Activated CD4-positive, alpha-beta memory T cell treated with anti-CD3 and anti-CD28 coated beads for 36 hours (primary cell): ENCODE measurements around the gene TRAM1L1. TPM values are rescaled to one million over a fixed set of nuclear protein-coding genes. Genes with fewer than 3 reads are reported as not detected.
A peak's percentile ranks its signal among the peaks of the same experiment; 100 is the strongest.

Source experiments
- CTCF ChIA-PET: fragments of 350-600 bp; sonication (Branson Sonifier 250); formaldehyde crosslinking; loops from one replicate; lab custom pipeline; 2021; ENCODE audit warnings: antibody characterized with exemption, inconsistent platforms; lab: Charles Lee
- POLR2A ChIA-PET: fragments of 350-600 bp; sonication (Branson Sonifier 250); formaldehyde crosslinking; loops from one replicate; lab custom pipeline; 2021; ENCODE audit warnings: antibody characterized with exemption; lab: Charles Lee
- DNase-seq: peaks from one replicate; pipeline ENCODE4 v3.0.0-alpha.2; 2020
- H3K27ac Mint-ChIP-seq: one replicate; pipeline ENCODE4 v1.8.0; 2021; ENCODE audit warnings: mixed read lengths
- H3K27me3 Mint-ChIP-seq: one replicate; pipeline ENCODE4 v1.8.0; 2021; ENCODE audit warnings: mixed read lengths
- H3K36me3 Mint-ChIP-seq: one replicate; pipeline ENCODE4 v1.8.0; 2021; ENCODE audit warnings: mixed read lengths
- H3K4me1 Mint-ChIP-seq: one replicate; pipeline ENCODE4 v1.8.0; 2021; ENCODE audit warnings: low read depth, mixed read lengths
- H3K4me3 Mint-ChIP-seq: one replicate; pipeline ENCODE4 v1.8.0; 2021; ENCODE audit warnings: mild to moderate bottlenecking, mixed read lengths
- H3K9me3 Mint-ChIP-seq: one replicate; pipeline ENCODE4 v1.8.0; 2021; ENCODE audit warnings: mixed read lengths
- intact Hi-C: fragments of 100-400 bp; cut with micrococcal nuclease; formaldehyde crosslinking; loops from one replicate; pipeline ENCODE4 v1.15.1; 2023
- total RNA-seq, 2 experiments: library from RNA; stranded (reverse); gene quantifications; one replicate each; pipeline ENCODE4 v1.2.3, GENCODE V29; 2021

Gene TRAM1L1
- not detected for total RNA-seq

DNA sequence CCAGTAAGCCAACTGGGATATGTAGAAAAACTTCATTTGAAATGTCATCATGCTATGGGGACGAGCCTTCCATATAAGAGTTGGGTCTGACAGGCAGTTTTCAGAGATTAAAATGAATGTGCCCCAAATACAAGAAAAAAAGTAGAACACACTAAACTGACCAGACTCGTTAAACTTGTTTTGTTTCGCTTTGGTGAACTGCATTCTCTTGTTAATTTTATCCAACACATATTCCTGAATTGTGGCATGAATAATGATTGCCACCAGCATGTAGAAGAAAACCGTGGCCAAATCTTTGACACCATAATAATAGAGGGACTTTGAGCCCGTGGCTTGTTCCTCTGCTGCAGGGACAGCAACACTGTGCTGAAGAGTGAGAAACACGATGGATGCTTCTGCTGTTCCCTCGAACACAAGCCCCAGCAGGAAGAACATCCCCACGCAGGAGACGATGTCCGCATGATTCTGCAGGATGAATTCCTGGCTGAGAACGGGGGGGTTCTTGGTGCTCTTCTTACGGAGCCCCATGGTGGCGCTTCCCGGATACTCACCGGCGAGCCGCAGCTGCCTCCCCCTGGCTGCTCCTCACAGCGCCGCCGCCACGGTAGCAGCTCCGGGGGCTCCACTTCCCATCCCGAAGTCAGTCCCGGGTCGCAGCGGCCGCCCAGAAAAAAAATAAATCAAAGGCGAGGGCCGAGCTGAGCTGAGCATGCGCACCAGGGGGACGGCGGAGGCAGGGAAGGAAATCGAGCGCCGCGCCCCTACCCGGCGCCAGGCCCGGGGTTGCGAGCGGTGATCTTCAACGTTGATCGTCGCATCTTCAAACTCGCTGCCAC, at the start of gene TRAM1L1:
Gene TRAM1L1 (minus strand): TSS at position 711 of the 836 bp plus-strand sequence. CDS start 183 bp downstream, at position 528.
- Mint-ChIP-seq H3K36me3 (no peaks in the 10 kb centered on the region), H3K9me3 (peaks cover 3% of the 10 kb centered on the region), H3K4me3 (no peak within 1 kb of the TSS), H3K4me1 (no peaks in the 10 kb centered on the region), H3K27ac (no peak within 1 kb of the TSS), H3K27me3 (no peaks in the 10 kb centered on the region)
- intact Hi-C loops = no loop called here
- POLR2A ChIA-PET = no interaction called here
- CTCF ChIA-PET = no interaction called here
- DNase-seq = peak; percentile 11

DNA sequence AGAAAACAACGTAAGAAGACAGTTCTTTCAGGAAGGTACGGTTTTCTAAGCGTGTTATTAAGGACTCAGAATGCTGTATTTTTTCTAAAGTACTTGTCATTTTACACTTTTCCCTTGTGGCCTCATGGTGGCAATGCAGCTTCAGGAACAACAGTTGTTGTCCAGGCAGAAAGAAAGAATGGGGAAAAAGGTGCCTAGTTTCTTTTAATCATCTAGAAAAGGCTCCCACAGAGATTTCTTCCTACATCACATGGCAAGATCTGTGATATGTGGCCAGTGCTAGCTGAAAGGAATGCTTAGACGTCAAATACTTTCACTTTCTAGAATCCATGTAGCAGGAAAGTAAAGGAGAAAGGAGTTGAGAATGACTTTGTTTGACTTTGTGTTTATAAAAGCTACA, 49.0 kb upstream of the TRAM1L1 start:
- peaks cover 19% of the 10 kb centered on the region for H3K9me3 Mint-ChIP-seq
- POLR2A ChIA-PET = no interaction called here
- no peaks in the 10 kb centered on the region for H3K4me1 Mint-ChIP-seq
- H3K27me3 Mint-ChIP-seq = no peaks in the 10 kb centered on the region
- DNase-seq = no peak
- no peak overlapping the region for H3K27ac Mint-ChIP-seq
- intact Hi-C loops = no loop called here
- CTCF ChIA-PET = no interaction called here
- no peaks in the 10 kb centered on the region for H3K36me3 Mint-ChIP-seq
- no peak overlapping the region for H3K4me3 Mint-ChIP-seq

DNA sequence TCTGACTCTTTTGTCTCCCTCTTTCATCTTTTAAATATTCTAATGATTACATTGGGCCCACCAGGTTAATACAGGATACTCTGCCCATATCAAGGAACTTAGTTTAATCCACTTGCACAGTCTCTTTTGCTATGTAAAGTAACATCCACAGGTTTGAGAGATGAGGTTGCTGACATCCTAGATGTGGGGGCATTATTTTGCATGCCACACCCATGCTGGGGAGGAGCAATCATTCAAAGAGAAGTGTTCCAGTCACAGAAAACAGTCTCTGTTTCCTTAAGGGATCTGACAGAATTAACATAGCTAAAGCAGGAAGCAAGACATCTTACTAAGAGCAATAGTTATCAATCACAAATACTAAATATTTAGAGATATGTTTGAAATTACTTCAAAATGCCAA, 11.5 kb upstream of the TRAM1L1 start:
- intact Hi-C loops = no loop called here
- H3K9me3 Mint-ChIP-seq = no peaks in the 10 kb centered on the region
- H3K4me3 Mint-ChIP-seq = no peak overlapping the region
- H3K4me1 Mint-ChIP-seq = no peaks in the 10 kb centered on the region
- no peaks in the 10 kb centered on the region for H3K27me3 Mint-ChIP-seq
- ChIA-PET CTCF (no interaction called here), POLR2A (no interaction called here)
- no peak for DNase-seq
- no peak overlapping the region for H3K27ac Mint-ChIP-seq
- H3K36me3 Mint-ChIP-seq = no peaks in the 10 kb centered on the region

GRCh38 chr4:117096462-117096861, 11.1 kb upstream of the TRAM1L1 start:
- no peak overlapping the region for H3K27ac Mint-ChIP-seq
- no peaks in the 10 kb centered on the region for H3K9me3 Mint-ChIP-seq
- ChIA-PET CTCF (no interaction called here), POLR2A (no interaction called here)
- no peak for DNase-seq
- no peak overlapping the region for H3K4me3 Mint-ChIP-seq
- intact Hi-C loops = no loop called here
- no peaks in the 10 kb centered on the region for H3K27me3 Mint-ChIP-seq
- no peaks in the 10 kb centered on the region for H3K4me1 Mint-ChIP-seq
- no peaks in the 10 kb centered on the region for H3K36me3 Mint-ChIP-seq

DNA sequence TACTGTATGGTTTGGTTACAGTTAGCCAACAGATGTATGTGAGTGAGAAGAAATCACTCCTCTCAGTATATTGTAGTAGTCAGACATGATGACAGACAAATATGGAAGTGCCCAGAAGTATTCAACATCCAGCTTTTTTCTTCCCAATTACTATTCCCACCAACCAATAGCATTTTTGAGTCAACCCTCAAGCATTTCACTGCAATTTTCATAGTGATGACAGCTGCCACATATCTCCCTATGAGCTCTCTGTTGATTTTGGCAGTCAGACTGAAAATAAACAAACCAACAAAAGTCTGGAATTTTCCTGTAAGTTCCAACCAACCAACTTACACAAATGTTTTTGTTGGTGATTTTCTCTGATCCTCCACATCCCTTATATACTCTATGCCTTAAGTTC, 8.2 kb upstream of the TRAM1L1 start:
- Mint-ChIP-seq H3K4me3 (no peak overlapping the region), H3K9me3 (no peaks in the 10 kb centered on the region), H3K27ac (no peak overlapping the region), H3K27me3 (no peaks in the 10 kb centered on the region), H3K36me3 (no peaks in the 10 kb centered on the region), H3K4me1 (no peaks in the 10 kb centered on the region)
- DNase-seq = no peak
- ChIA-PET POLR2A (no interaction called here), CTCF (no interaction called here)
- intact Hi-C loops = no loop called here

- H3K4me1 Mint-ChIP-seq = no peaks in the 10 kb centered on the region
- peaks cover 3% of the 10 kb centered on the region for H3K9me3 Mint-ChIP-seq
- no peak overlapping the region for H3K4me3 Mint-ChIP-seq
- intact Hi-C loops = no loop called here
- CTCF ChIA-PET = no interaction called here
- no peaks in the 10 kb centered on the region for H3K36me3 Mint-ChIP-seq
- no peaks in the 10 kb centered on the region for H3K27me3 Mint-ChIP-seq
- DNase-seq = no peak
- H3K27ac Mint-ChIP-seq = no peak overlapping the region
- POLR2A ChIA-PET = no interaction called here
These were observed 7.6 kb downstream of the TRAM1L1 start for GRCh38 chr4:117077760-117078159.

GRCh38 chr4:117068120-117068519, 17.3 kb downstream of the TRAM1L1 start:
- Mint-ChIP-seq H3K9me3 (no peaks in the 10 kb centered on the region), H3K4me1 (no peaks in the 10 kb centered on the region), H3K27ac (no peak overlapping the region), H3K27me3 (no peaks in the 10 kb centered on the region), H3K4me3 (no peak overlapping the region), H3K36me3 (no peaks in the 10 kb centered on the region)
- CTCF ChIA-PET = no interaction called here
- POLR2A ChIA-PET = no interaction called here
- no peak for DNase-seq
- intact Hi-C loops = no loop called here

GRCh38 chr4:117063961-117064696, 21.2 kb downstream of the TRAM1L1 start:
- no peaks in the 10 kb centered on the region for H3K27me3 Mint-ChIP-seq
- no peak overlapping the region for H3K4me3 Mint-ChIP-seq
- H3K4me1 Mint-ChIP-seq = no peaks in the 10 kb centered on the region
- CTCF ChIA-PET = no interaction called here
- H3K27ac Mint-ChIP-seq = no peak overlapping the region
- intact Hi-C loops = no loop called here
- POLR2A ChIA-PET = no interaction called here
- DNase-seq = no peak
- peaks cover 5% of the 10 kb centered on the region for H3K9me3 Mint-ChIP-seq
- no peaks in the 10 kb centered on the region for H3K36me3 Mint-ChIP-seq

DNA sequence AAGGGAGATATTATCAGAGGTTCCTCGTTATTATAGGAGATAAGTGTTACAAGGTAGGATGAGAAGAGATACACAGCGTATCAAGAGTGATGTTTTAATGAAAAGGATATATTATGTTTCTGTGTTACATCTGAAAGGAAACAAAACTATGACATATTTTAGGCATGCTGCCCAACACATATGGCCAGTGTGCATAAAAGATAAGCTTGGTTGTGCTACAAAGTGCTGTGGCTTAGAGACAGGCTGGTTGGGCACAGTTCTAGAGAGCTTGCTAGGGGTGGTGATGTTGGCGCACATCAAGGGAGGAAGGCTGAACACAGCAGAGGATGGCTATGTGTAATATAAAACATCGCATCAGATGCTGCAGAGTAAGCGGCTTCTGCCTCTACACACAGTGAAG, 42.4 kb downstream of the TRAM1L1 start:
- DNase-seq = no peak
- Mint-ChIP-seq H3K9me3 (peaks cover 11% of the 10 kb centered on the region), H3K4me3 (no peak overlapping the region), H3K36me3 (no peaks in the 10 kb centered on the region), H3K27ac (no peak overlapping the region), H3K27me3 (no peaks in the 10 kb centered on the region), H3K4me1 (no peaks in the 10 kb centered on the region)
- POLR2A ChIA-PET = no interaction called here
- intact Hi-C loops = no loop called here
- CTCF ChIA-PET = no interaction called here
